Measurements from ENCODE around the gene ATP1A1. TPM values are rescaled to one million over a fixed set of nuclear protein-coding genes. Genes with fewer than 3 reads are reported as not detected.

Gene ATP1A1
- total and polyA plus RNA-seq, 9 of the 15 experiments (the other 6 are each of a cell fraction or from before 2014, with no cell fraction given): 99.3 to 513 (median 234) TPM

DNA sequence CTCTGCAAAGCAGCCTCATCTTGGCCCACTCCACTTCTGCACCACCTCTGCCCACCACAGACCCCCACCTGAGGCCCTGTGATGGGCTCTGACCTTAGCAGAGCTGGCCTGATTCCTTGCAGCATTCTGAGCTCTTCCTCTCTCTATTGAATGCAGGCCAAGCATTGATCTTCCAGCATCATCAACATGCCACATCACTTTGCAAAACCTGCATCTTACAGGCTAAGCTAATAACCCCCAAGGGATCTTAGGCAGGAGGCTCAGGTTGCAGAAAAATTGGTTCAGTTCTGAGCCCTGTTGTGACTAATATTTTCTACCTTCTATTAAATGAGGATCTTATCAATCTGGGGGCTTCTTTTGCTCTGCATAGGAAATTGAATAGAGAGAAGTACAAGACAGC lies 78.7 kb downstream of the ATP1A1 start:
- DNase-seq (ENCODE audit: extremely low read depth in 1 of 4, low spot score in 3 of 4): no peak
- Histone ChIP-seq H3K9ac (ENCODE audit: insufficient read depth in 1 of 2, low read depth in 2 of 2, low read length in 2 of 2) (no peak overlapping the region), H3K4me1 (replicated peaks in 1 of 2; ENCODE audit: control insufficient read depth in 2 of 2, insufficient read depth in 2 of 2, low read length in 2 of 2) (peaks cover 0 to 6% of the 10 kb centered on the region in 2 experiments; a peak in 1 of 5 replicates), H4K20me1 (replicated peaks; ENCODE audit: control insufficient read depth, insufficient read depth, low read length) (no peaks in the 10 kb centered on the region), H3K9me1 (ENCODE audit: control insufficient read depth, insufficient read depth, low read length) (no peaks in the 10 kb centered on the region), H2AFZ (ENCODE audit: low read depth, low read length) (no peak overlapping the region), H3K9me3 (replicated peaks; ENCODE audit: control insufficient read depth, insufficient read depth, low read depth, low read length) (no peaks in the 10 kb centered on the region), H3K4me3 (no peak overlapping the region), H3K27ac (ENCODE audit: extremely low read depth, low read depth, low read length) (no peak overlapping the region), H3K79me2 (ENCODE audit: control insufficient read depth, insufficient read depth, low read length) (no peaks in the 10 kb centered on the region), H3K27me3 (ENCODE audit: control insufficient read depth in 2 of 2, insufficient read depth in 2 of 2, low read length in 2 of 2) (no peaks in the 10 kb centered on the region; a peak in 1 of 5 replicates), H3K4me2 (ENCODE audit: insufficient read depth, low read length) (no peak overlapping the region), H3K36me3 (ENCODE audit: control insufficient read depth, insufficient read depth, low read length) (no peaks in the 10 kb centered on the region)
- no TSS peak for BruUV-seq (replicated peaks)
- POLR2A ChIA-PET: interaction anchor here (0.7 to 1.6 kb wide), 4 partner anchors 10 to 415 kb away, joined by 3 read pairs; no protein-coding TSS in a partner anchor
- CTCF ChIA-PET (ENCODE audit: low intra/inter-chr PET ratio): no interaction called here
- intact Hi-C loops (cut with micrococcal nuclease): no loop called here
- TF ChIP-seq GABPA (tag; conservative IDR thresholded peaks at IDR 0.05; ENCODE audit: low read depth) (no peak), HES1 (IDR thresholded peaks at IDR 0.05; ENCODE audit: low read depth) (no peak), NR2F6 (CRISPR knock-in tag; IDR thresholded peaks at IDR 0.05) (no peak), CSDE1 (IDR thresholded peaks at IDR 0.05) (no peak), STAT6 (CRISPR knock-in tag; IDR thresholded peaks at IDR 0.05) (no peak)
- TF ChIP-seq, protein P1, sequence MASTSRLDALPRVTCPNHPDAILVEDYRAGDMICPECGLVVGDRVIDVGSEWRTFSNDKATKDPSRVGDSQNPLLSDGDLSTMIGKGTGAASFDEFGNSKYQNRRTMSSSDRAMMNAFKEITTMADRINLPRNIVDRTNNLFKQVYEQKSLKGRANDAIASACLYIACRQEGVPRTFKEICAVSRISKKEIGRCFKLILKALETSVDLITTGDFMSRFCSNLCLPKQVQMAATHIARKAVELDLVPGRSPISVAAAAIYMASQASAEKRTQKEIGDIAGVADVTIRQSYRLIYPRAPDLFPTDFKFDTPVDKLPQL (IDR thresholded peaks at IDR 0.05; ENCODE audit: extremely low read depth, insufficient read length): no peak
- TF ChIP-seq, protein P2, sequence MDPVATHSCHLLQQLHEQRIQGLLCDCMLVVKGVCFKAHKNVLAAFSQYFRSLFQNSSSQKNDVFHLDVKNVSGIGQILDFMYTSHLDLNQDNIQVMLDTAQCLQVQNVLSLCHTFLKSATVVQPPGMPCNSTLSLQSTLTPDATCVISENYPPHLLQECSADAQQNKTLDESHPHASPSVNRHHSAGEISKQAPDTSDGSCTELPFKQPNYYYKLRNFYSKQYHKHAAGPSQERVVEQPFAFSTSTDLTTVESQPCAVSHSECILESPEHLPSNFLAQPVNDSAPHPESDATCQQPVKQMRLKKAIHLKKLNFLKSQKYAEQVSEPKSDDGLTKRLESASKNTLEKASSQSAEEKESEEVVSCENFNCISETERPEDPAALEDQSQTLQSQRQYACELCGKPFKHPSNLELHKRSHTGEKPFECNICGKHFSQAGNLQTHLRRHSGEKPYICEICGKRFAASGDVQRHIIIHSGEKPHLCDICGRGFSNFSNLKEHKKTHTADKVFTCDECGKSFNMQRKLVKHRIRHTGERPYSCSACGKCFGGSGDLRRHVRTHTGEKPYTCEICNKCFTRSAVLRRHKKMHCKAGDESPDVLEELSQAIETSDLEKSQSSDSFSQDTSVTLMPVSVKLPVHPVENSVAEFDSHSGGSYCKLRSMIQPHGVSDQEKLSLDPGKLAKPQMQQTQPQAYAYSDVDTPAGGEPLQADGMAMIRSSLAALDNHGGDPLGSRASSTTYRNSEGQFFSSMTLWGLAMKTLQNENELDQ (CRISPR knock-in tag; IDR thresholded peaks at IDR 0.05; ENCODE audit: borderline replicate concordance): no peak
- no peak for FAIRE-seq
- ATAC-seq: no peak
- in situ Hi-C loops (cut with MboI): no loop called here
